Peyer's patch (tissue), 4 donors: ENCODE data around the gene DPEP1.

Source experiments
- POLR2A ChIP-seq, 2 donors: fragments of 450-650 bp; IDR thresholded peaks; one replicate each; pipeline ENCODE4 v1.5.1; 2017; ENCODE audit warnings: antibody characterized with exemption in 2 of 2, mild to moderate bottlenecking in 2 of 2, moderate library complexity in 2 of 2
- TF ChIP-seq, protein P1 (sequence below), 6 experiments: fragments of 450-650 bp in 4 of 6; fragments of 200-600 bp in 2 of 6; sonication (generic) in 1 of 6; IDR thresholded peaks; one replicate each; pipeline ENCODE4 v1.5.1; 2017 to 2019; ENCODE audit warnings: antibody characterized with exemption in 6 of 6, mild to moderate bottlenecking in 3 of 6, moderate library complexity in 1 of 6

DNA sequence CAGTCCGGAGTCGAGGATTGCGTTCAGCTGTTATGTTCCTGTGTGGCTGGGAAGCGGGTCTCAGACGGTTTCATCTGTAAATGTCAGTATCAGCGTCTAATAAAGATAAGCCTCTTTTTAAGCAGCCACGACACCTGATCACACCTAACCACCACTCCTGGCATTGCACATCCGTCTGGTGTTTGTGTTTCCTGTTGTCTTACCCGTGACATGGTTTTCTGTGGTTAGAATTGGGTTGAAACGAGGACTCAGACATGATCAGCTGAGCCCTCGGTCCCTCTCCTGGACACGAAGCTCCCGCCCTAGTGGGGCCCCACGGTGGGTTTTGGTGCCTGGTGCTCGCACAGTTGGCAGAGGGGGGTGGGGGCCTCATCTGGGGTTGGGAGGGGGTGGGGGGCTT is 19.6 kb upstream of the DPEP1 start:
- TF ChIP-seq, protein P1, sequence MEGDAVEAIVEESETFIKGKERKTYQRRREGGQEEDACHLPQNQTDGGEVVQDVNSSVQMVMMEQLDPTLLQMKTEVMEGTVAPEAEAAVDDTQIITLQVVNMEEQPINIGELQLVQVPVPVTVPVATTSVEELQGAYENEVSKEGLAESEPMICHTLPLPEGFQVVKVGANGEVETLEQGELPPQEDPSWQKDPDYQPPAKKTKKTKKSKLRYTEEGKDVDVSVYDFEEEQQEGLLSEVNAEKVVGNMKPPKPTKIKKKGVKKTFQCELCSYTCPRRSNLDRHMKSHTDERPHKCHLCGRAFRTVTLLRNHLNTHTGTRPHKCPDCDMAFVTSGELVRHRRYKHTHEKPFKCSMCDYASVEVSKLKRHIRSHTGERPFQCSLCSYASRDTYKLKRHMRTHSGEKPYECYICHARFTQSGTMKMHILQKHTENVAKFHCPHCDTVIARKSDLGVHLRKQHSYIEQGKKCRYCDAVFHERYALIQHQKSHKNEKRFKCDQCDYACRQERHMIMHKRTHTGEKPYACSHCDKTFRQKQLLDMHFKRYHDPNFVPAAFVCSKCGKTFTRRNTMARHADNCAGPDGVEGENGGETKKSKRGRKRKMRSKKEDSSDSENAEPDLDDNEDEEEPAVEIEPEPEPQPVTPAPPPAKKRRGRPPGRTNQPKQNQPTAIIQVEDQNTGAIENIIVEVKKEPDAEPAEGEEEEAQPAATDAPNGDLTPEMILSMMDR (IDR thresholded peaks at IDR 0.05) = no peak
- no peak for TF ChIP-seq POLR2A (IDR thresholded peaks at IDR 0.05)
